ENCODE measurements around the gene FRY. TPM values are rescaled to one million over a fixed set of nuclear protein-coding genes. Genes with fewer than 3 reads are reported as not detected.

Gene FRY
- total RNA-seq, 3 donors from 2014 or later, result 9.2 to 38.5 (median 10.5) TPM

DNA sequence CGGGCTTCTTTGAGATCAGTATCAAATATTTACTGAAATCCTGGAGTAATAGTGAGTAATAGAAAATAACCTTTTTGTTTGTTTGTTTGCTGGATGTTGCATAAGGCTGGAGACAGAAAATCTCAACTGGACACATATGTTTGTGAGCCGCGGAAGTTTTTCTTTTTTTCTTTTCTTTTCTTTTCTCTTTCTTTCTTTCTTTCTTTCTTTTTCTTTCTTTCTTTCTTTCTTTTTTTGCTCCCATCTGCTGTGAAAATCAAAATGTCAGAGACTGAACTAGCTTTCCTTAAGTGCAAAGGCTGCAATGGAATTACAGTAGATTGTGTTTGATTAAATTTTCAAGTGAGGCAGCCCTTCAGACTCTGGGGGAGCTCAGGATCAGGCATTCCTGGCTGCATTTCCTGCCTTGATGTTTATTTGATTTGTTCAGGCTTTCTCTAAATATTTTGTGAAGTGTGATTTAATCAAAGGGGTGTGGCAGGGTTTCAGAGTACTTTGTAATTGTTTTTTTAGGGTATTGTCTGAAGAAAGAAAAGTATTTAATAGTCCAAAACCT, 319 bp downstream of the FRY start:
- Histone ChIP-seq H3K4me1 (ENCODE audit: low read depth) (peaks cover 3% of the 10 kb centered on the region), H3K9me3 (no peaks in the 10 kb centered on the region), H3K4me3 (peak overlapping the region; percentile 13), H3K36me3 (ENCODE audit: low read depth) (no peaks in the 10 kb centered on the region)
- intact Hi-C loops (cut with DNase I, micrococcal nuclease), result no loop called here
- TF ChIP-seq CTCF (IDR thresholded peaks at IDR 0.05), result no peak
- ATAC-seq (no peak), DNase-seq (no peak)

- Histone ChIP-seq H3K36me3 (ENCODE audit: low read depth) (no peaks in the 10 kb centered on the region), H3K4me1 (ENCODE audit: low read depth) (peaks cover 3% of the 10 kb centered on the region), H3K4me3 (no peak overlapping the region), H3K9me3 (no peaks in the 10 kb centered on the region)
- intact Hi-C loops (cut with DNase I, micrococcal nuclease), result no loop called here
- ATAC-seq, result no peak
- DNase-seq, result no peak
- no peak for TF ChIP-seq CTCF (IDR thresholded peaks at IDR 0.05)
Observed at GRCh38 chr13:32032759-32033158, 1.2 kb downstream of the FRY start.

- no peak overlapping the region for H3K4me3 ChIP-seq
- intact Hi-C loops (cut with DNase I, micrococcal nuclease), result no loop called here
- H3K9me3 ChIP-seq, result no peaks in the 10 kb centered on the region
- DNase-seq (no peak), ATAC-seq (no peak)
- peaks cover 3% of the 10 kb centered on the region for H3K4me1 ChIP-seq (ENCODE audit: low read depth)
- no peak for TF ChIP-seq CTCF (IDR thresholded peaks at IDR 0.05)
- no peaks in the 10 kb centered on the region for H3K36me3 ChIP-seq (ENCODE audit: low read depth)
Observed at GRCh38 chr13:32033744-32034143, 2.2 kb downstream of the FRY start.

GRCh38 chr13:32035716-32036115, 4.1 kb downstream of the FRY start:
- intact Hi-C loops (cut with DNase I, micrococcal nuclease), result no loop called here
- no peak overlapping the region for H3K4me3 ChIP-seq
- H3K4me1 ChIP-seq (ENCODE audit: low read depth), result peaks cover 3% of the 10 kb centered on the region
- H3K9me3 ChIP-seq, result no peaks in the 10 kb centered on the region
- TF ChIP-seq CTCF (IDR thresholded peaks at IDR 0.05), result no peak
- no peak for ATAC-seq
- no peak for DNase-seq
- H3K36me3 ChIP-seq (ENCODE audit: low read depth), result no peaks in the 10 kb centered on the region

- Histone ChIP-seq H3K4me3 (no peak overlapping the region), H3K36me3 (ENCODE audit: low read depth) (no peaks in the 10 kb centered on the region), H3K9me3 (no peaks in the 10 kb centered on the region), H3K4me1 (ENCODE audit: low read depth) (peaks cover 3% of the 10 kb centered on the region)
- ATAC-seq (peak; percentile 59), DNase-seq (peak in 1 of 3 donors; percentile 45)
- intact Hi-C loops (cut with DNase I, micrococcal nuclease), result no loop called here
- TF ChIP-seq CTCF (IDR thresholded peaks at IDR 0.05), result no peak
Observed at GRCh38 chr13:32036126-32036695, 4.6 kb downstream of the FRY start.

Measured in mucosa of descending colon (tissue), 3 donors.